ENCODE measurements around the gene UBA6. TPM values are rescaled to one million over a fixed set of nuclear protein-coding genes. Genes with fewer than 3 reads are reported as not detected.
"Not testable (repeated sequence)": the region's sequence is repeated elsewhere in the genome, so short reads cannot be mapped to it uniquely, and the experiment has no call there.

Gene UBA6
- total RNA-seq, 1 experiment from 2014 or later = 83.1 TPM

- POLR2A ChIA-PET = no interaction called here
- intact Hi-C loops (cut with micrococcal nuclease) = no loop called here
Measured at GRCh38 chr4:67735325-67735724, 34.4 kb upstream of the UBA6 start.

DNA sequence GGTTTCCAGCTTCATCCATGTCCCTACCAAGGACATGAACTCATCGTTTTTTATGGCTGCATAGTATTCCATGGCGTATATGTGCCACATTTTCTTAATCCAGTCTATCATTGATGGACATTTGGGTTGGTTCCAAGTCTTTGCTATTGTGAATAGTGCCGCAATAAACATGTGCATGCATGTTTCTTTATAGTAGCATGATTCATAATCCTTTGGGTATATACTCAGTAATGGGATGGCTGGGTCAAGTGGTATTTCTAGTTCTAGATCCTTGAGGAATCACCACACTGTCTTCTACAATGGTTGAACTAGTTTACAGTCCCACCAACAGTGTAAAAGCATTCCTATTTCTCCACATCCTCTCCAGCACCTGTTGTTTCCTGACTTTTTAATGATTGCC is 29.6 kb upstream of the UBA6 start:
- H3K36me3 Mint-ChIP-seq (ENCODE audit: insufficient read depth, unreplicated experiment); H3K27me3 Mint-ChIP-seq (ENCODE audit: insufficient read depth, unreplicated experiment); H3K27ac Mint-ChIP-seq (ENCODE audit: low read depth, unreplicated experiment); CTCF ChIA-PET; POLR2A ChIA-PET; DNase-seq (ENCODE audit: unreplicated experiment); H3K4me1 Mint-ChIP-seq (ENCODE audit: insufficient read depth, unreplicated experiment); intact Hi-C loops (cut with micrococcal nuclease); BruUV-seq (replicated peaks); H3K4me3 Mint-ChIP-seq (ENCODE audit: unreplicated experiment): not testable (repeated sequence)
- H3K9me3 Mint-ChIP-seq (ENCODE audit: unreplicated experiment) = peaks cover 16% of the 10 kb centered on the region

More at GRCh38 chr4:67735325-67735724, 34.4 kb upstream of the UBA6 start:
- no peaks in the 10 kb centered on the region for H3K4me1 Mint-ChIP-seq (ENCODE audit: insufficient read depth, unreplicated experiment)
- H3K27ac Mint-ChIP-seq (ENCODE audit: low read depth, unreplicated experiment) = no peak overlapping the region
- CTCF ChIA-PET = interaction anchor here (1.0 to 1.6 kb wide), 3 partner anchors 11 to 20 kb away, joined by 3 to 7 read pairs (median 5); no protein-coding TSS in a partner anchor
- no peak for DNase-seq (ENCODE audit: unreplicated experiment)
- TF ChIP-seq CTCF (IDR thresholded peaks at IDR 0.05; ENCODE audit: unreplicated experiment) = no peak
- no peaks in the 10 kb centered on the region for H3K27me3 Mint-ChIP-seq (ENCODE audit: insufficient read depth, unreplicated experiment)
- no peak overlapping the region for H3K4me3 Mint-ChIP-seq (ENCODE audit: unreplicated experiment)
- H3K9me3 Mint-ChIP-seq (ENCODE audit: unreplicated experiment) = peaks cover 10% of the 10 kb centered on the region
- BruUV-seq (replicated peaks) = no TSS peak
- peaks cover 9% of the 10 kb centered on the region for H3K36me3 Mint-ChIP-seq (ENCODE audit: insufficient read depth, unreplicated experiment)

- Mint-ChIP-seq H3K4me1 (ENCODE audit: insufficient read depth, unreplicated experiment) (no peaks in the 10 kb centered on the region), H3K27me3 (ENCODE audit: insufficient read depth, unreplicated experiment) (no peaks in the 10 kb centered on the region), H3K27ac (ENCODE audit: low read depth, unreplicated experiment) (no peak overlapping the region), H3K36me3 (ENCODE audit: insufficient read depth, unreplicated experiment) (peaks cover 1% of the 10 kb centered on the region), H3K4me3 (ENCODE audit: unreplicated experiment) (no peak overlapping the region), H3K9me3 (ENCODE audit: unreplicated experiment) (peaks cover 7% of the 10 kb centered on the region)
- CTCF ChIA-PET = interaction anchor here (0.9 to 2.2 kb wide), 3 partner anchors 19 to 26 kb away, joined by 4 to 7 read pairs (median 6); partner anchors contain the start of gene UBA6
- TF ChIP-seq CTCF (IDR thresholded peaks at IDR 0.05; ENCODE audit: unreplicated experiment) = no peak
- intact Hi-C loops (cut with micrococcal nuclease) = no loop called here
- POLR2A ChIA-PET = interaction anchor here (0.6 to 0.7 kb wide), 2 partner anchors 21 to 299 kb away, joined by 4 to 5 read pairs; no protein-coding TSS in a partner anchor
- no peak for DNase-seq (ENCODE audit: unreplicated experiment)
- no TSS peak for BruUV-seq (replicated peaks)
Measured at GRCh38 chr4:67727124-67727850, 26.3 kb upstream of the UBA6 start.

DNA sequence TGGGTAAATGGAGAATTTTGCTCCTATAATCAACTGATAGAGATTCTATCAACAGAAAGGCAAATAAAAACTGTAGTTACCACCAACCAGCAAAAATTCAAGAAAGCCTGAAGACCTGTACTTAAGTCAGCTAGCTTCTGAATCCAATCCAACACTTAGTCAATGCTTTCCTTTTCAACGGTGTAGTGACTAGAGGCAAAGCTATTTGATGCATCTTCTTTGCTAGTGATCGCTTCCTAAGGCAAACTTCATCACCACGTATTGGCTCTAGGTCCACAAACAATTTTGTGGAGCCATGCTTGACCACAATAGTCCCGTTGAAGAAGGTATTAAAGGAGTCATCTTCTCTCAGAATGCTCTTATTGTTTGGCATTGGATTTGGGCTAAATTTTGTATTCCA is 25.0 kb upstream of the UBA6 start:
- no peak for DNase-seq (ENCODE audit: unreplicated experiment)
- Mint-ChIP-seq H3K27ac (ENCODE audit: low read depth, unreplicated experiment) (no peak overlapping the region), H3K27me3 (ENCODE audit: insufficient read depth, unreplicated experiment) (no peaks in the 10 kb centered on the region), H3K36me3 (ENCODE audit: insufficient read depth, unreplicated experiment) (peaks cover 3% of the 10 kb centered on the region), H3K9me3 (ENCODE audit: unreplicated experiment) (peaks cover 7% of the 10 kb centered on the region), H3K4me3 (ENCODE audit: unreplicated experiment) (no peak overlapping the region), H3K4me1 (ENCODE audit: insufficient read depth, unreplicated experiment) (peaks cover 10% of the 10 kb centered on the region)
- no peak for TF ChIP-seq CTCF (IDR thresholded peaks at IDR 0.05; ENCODE audit: unreplicated experiment)
- no TSS peak for BruUV-seq (replicated peaks)
- ChIA-PET POLR2A (interaction anchor here (2.3 kb wide), 1 partner anchor 26 kb away, joined by 12 read pairs; the partner anchor contains the start of gene UBA6), CTCF (interaction anchor here (0.6 to 2.2 kb wide), 5 partner anchors 21 to 172 kb away, joined by 3 to 7 read pairs (median 4); partner anchors contain the start of gene UBA6)
- intact Hi-C loops (cut with micrococcal nuclease) = no loop called here
